22Rv1 (cell line): ENCODE data around the gene GAST.

Experiments used
- H3K27ac ChIP-seq: fragments of 450-650 bp; 2 replicates; pipeline ENCODE4 v1.5.1; 2017
- CTCF ChIP-seq: fragments of 450-650 bp; IDR thresholded peaks from 2 replicates; pipeline ENCODE4 v1.5.1; 2017; ENCODE audit warnings: mild to moderate bottlenecking
- ZFX ChIP-seq: fragments of 450-650 bp; IDR thresholded peaks from 2 replicates; pipeline ENCODE4 v1.6.1; 2017; ENCODE audit warnings: antibody characterized with exemption, borderline replicate concordance

GAST gene

GRCh38 chr17:41686281-41686680 lies 25.9 kb upstream of the GAST start:
- TF ChIP-seq ZFX (no peak), CTCF (no peak)
- no peak overlapping the region for H3K27ac ChIP-seq

DNA sequence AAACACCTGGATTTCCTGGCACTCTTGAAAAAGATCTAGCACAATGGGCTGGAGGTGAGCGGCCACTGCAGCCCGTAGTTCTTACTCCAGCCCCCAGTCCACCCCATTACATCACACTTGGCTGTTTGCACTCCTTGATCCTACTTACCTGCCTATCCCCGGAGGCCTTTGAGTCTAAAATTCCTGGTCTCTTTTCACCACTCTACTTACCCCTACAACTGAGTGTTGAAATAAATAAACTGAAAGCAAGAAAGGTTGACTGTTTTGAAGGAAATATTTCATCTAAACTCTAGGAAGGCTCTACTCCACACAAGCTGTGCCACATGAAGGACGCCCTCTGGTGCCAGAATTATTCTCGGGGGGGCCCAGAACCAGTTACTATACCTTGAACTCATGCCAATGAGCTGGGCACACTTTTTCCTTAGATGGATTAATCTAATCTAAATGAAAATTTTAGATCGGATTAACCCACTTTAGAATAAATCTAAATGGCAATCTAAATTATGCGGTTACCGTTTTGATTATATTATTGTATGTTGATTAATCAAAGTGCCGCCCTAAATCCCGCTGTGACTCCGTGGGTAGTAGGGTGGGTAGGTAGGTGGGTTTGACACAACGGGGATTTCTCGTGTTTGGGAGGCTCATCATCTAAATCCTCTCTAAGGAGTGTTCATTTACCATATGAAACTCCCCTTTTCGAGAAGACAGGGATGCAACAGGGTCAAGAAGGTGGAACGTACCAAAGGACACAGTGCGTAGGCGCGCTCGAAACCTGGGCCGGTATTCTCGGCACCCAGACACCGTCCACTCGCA lies 24.1 kb upstream of the GAST start:
- peak overlapping the region; percentile 96 for H3K27ac ChIP-seq
- TF ChIP-seq CTCF (peak; percentile 75), ZFX (no peak)

DNA sequence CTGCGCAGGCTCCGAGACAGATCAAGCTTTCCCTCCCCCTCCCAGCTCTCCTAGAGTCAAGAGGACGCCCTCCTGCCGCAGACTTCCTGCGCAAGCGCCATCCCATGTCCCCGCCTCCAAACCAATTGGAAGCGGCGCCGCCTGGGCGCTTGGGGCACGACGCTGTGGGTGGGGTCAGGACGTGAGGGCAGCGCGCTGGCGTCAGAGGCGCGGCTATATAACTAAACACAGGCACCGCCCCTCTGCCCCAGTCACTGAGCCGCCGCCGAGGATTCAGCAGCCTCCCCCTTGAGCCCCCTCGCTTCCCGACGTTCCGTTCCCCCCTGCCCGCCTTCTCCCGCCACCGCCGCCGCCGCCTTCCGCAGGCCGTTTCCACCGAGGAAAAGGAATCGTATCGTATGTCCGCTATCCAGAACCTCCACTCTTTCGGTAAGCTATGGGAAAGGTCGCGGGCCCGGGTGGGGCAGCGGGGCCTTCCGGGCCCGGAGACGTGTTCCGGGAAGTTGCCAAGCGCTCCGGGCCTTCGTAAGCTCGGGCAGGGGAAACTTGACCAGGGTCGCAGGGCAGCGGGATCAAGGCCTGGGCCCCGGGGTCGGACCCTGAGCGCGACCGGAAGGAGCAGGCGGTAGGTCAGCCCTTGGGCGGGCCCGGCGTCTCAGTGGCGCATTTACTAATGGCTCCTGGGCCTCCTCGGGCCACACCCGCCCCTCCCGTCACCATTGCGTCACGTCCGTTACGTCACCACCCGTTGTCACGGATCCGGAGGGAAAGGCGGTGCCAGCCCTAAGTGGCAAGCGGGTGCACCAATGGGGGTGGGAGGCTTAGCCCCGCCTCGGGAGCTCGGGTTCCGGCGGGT lies 23.3 kb upstream of the GAST start, which contains the start of gene EIF1:
EIF1 (plus strand) TSS at position 245 of the 856 bp plus-strand sequence; CDS start at position 399, 154 bp downstream.
- TF ChIP-seq CTCF, result no peak
- TF ChIP-seq ZFX, result no peak
- peak within 1 kb of the TSS; percentile 96 for H3K27ac ChIP-seq

- H3K27ac ChIP-seq, result peak overlapping the region; percentile 96
- TF ChIP-seq ZFX (no peak), CTCF (peak; percentile 79)
These were observed 22.4 kb upstream of the GAST start for GRCh38 chr17:41689497-41690299.

DNA sequence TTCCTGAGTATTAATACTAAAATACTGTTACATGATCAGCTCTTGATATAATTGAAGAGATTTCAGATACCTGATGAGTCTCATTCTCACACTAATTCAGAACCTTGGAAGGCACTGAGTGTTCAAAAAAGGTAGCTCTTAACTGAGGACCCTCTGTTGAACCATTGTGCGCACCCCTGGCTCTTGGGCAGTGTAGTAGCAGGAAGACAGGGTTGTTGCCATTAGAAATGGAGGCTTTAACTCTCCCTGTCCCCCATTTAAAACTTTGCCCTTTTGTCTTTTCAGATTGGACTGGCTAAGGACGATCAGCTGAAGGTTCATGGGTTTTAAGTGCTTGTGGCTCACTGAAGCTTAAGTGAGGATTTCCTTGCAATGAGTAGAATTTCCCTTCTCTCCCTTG lies 21.6 kb upstream of the GAST start:
- peak overlapping the region; percentile 96 for H3K27ac ChIP-seq
- no peak for TF ChIP-seq ZFX
- no peak for TF ChIP-seq CTCF

GRCh38 chr17:41691031-41691777 lies 20.9 kb upstream of the GAST start:
- no peak for TF ChIP-seq CTCF
- no peak for TF ChIP-seq ZFX
- peak overlapping the region; percentile 96 for H3K27ac ChIP-seq
